Measurements from ENCODE around the gene RPSA.

GRCh38 chr3:39404943-39405686, 1.4 kb upstream of the RPSA start:
- TF ChIP-seq CTCF (IDR thresholded peaks at IDR 0.05; ENCODE audit: low read depth, low read length) (no peak), POLR2A (IDR thresholded peaks at IDR 0.05; ENCODE audit: extremely low read depth, insufficient read length) (no peak), MYC (IDR thresholded peaks at IDR 0.05; ENCODE audit: low read depth, low read length) (no peak)

All from NB4 (cell line).